Endodermal cell (in vitro differentiated cells): ENCODE data around the gene MRPS9. TPM values are rescaled to one million over a fixed set of nuclear protein-coding genes. Genes with fewer than 3 reads are reported as not detected.
A peak's percentile ranks its signal among the peaks of the same experiment; 100 is the strongest.

Experiments used
- DNase-seq: peaks from one replicate; pipeline ENCODE4 v3.0.0-alpha.2; 2017
- H3K27ac ChIP-seq: 2 replicates; pipeline ENCODE4 v1.5.1; 2013; ENCODE audit warnings: mild to moderate bottlenecking, low read depth, low read length, moderate library complexity
- H3K27me3 ChIP-seq: 2 replicates; pipeline ENCODE4 v1.6.1; 2013; ENCODE audit warnings: mild to moderate bottlenecking, low read length, moderate library complexity; ENCODE audit not compliant: insufficient read depth, control insufficient read depth, poor library complexity, severe bottlenecking
- H3K36me3 ChIP-seq: 2 replicates; pipeline ENCODE4 v1.7.0; 2013; ENCODE audit warnings: mild to moderate bottlenecking, low read length, moderate library complexity; ENCODE audit not compliant: control insufficient read depth, insufficient read depth
- H3K4me1 ChIP-seq: one replicate; pipeline ENCODE4 v1.7.0; 2013; ENCODE audit warnings: low read length; ENCODE audit not compliant: control insufficient read depth, insufficient read depth
- H3K4me3 ChIP-seq: 2 replicates; pipeline ENCODE4 v1.5.1; 2013; ENCODE audit warnings: mild to moderate bottlenecking, low read length, moderate library complexity
- H3K9ac ChIP-seq: 2 replicates; pipeline ENCODE4 v1.6.1; 2013; ENCODE audit warnings: mild to moderate bottlenecking, low read length, moderate library complexity; ENCODE audit not compliant: poor library complexity, severe bottlenecking; ENCODE audit errors: extremely low read depth
- H3K9me3 ChIP-seq: 2 replicates; pipeline ENCODE4 v1.6.1; 2013; ENCODE audit warnings: mild to moderate bottlenecking, low read length, moderate library complexity; ENCODE audit not compliant: control insufficient read depth
- H3K27ac Mint-ChIP-seq: 2 replicates; pipeline ENCODE4 v1.8.0; 2020; ENCODE audit warnings: mixed read lengths
- H3K27me3 Mint-ChIP-seq: 2 replicates; pipeline ENCODE4 v1.8.0; 2021; ENCODE audit warnings: mild to moderate bottlenecking, mixed read lengths; ENCODE audit not compliant: insufficient read depth
- H3K36me3 Mint-ChIP-seq: 2 replicates; pipeline ENCODE4 v1.8.0; 2020; ENCODE audit warnings: low read depth, mixed read lengths
- H3K4me1 Mint-ChIP-seq: 2 replicates; pipeline ENCODE4 v1.8.0; 2020; ENCODE audit warnings: mixed read lengths
- H3K4me3 Mint-ChIP-seq: 2 replicates; pipeline ENCODE4 v1.8.0; 2020; ENCODE audit warnings: mild to moderate bottlenecking, moderate library complexity, mixed read lengths
- H3K9me3 Mint-ChIP-seq: 2 replicates; pipeline ENCODE4 v1.8.0; 2020; ENCODE audit warnings: mild to moderate bottlenecking, mixed read lengths
- WGBS, 2 experiments: methylation state at CpG; one replicate each; pipeline versions ENCODE4 v1.1.5 to v1.1.7; 2013; ENCODE audit warnings: missing lambda C conversion rate in 2 of 2, mixed read lengths in 1 of 2; ENCODE audit not compliant: insufficient coverage in 1 of 2, insufficient read length in 1 of 2; 5-methylcytosine and 5-hydroxymethylcytosine counted together
- total RNA-seq, 2 donors: library from RNA; stranded (reverse); fragmentation: NEBNext Ultra II Directional in 1 of 2; extraction: Animal tissue kit (Norgen Biotek cat#: 25700) in 1 of 2; gene quantifications; 2 replicates in 1 of 2; 3 replicates in 1 of 2; pipeline ENCODE4 v1.2.1, GENCODE V29; 2021
- TF ChIP-seq, protein P1 (sequence below): fragments of 200-600 bp; sonication (generic); conservative IDR thresholded peaks from 2 replicates; pipeline ENCODE4 v1.5.0; 2021; ENCODE audit warnings: antibody characterized with exemption, mild to moderate bottlenecking

The MRPS9 gene
- total RNA-seq, 2 donors from 2014 or later, result 43.4 to 52.1 TPM

DNA sequence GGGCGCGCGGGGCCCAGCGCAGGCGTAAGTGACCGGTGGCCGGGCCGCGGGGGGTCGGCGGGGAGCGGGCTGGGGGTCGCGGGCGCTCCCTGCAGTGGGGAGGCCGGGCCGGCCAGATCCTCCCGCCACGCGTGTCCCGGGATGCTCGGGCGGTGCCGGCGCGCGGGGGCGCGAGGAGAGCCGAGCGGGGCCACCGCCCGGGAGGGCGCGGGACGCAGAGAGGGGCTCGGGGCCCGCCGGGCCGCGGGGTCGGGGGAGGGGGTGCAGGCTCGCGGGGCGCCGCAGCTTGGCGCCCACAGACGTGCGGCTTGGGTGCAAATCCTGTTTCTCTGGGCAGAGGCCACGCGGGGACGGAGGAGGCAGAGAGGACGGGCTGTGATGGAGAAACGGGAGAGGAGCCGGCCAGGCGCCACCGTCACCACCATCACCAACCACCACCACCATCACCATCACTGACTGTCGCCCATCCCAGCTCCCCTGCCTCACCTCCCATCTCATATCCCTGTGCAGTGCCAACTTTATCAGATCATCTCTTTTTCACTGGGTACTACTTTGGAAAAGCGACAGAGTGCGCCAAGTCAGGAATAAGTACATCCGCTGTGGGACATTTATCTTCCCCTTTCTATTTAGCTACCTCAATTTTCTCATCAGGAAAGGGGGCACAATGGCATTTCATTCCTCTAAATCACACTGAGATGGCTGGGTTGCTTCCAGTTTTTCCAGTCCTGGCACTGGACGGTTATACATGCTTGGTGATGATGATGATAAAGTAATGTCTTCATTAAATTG is 106.5 kb downstream of the MRPS9 start:
- no peak overlapping the region for H3K27ac Mint-ChIP-seq
- Histone ChIP-seq H3K4me3 (no peak overlapping the region), H3K9ac (no peak overlapping the region), H3K4me1 (peaks cover 14% of the 10 kb centered on the region), H3K27ac (peak overlapping the region; percentile 7), H3K27me3 (peaks cover 88% of the 10 kb centered on the region), H3K36me3 (no peaks in the 10 kb centered on the region), H3K9me3 (no peaks in the 10 kb centered on the region)
- TF ChIP-seq, protein P1, sequence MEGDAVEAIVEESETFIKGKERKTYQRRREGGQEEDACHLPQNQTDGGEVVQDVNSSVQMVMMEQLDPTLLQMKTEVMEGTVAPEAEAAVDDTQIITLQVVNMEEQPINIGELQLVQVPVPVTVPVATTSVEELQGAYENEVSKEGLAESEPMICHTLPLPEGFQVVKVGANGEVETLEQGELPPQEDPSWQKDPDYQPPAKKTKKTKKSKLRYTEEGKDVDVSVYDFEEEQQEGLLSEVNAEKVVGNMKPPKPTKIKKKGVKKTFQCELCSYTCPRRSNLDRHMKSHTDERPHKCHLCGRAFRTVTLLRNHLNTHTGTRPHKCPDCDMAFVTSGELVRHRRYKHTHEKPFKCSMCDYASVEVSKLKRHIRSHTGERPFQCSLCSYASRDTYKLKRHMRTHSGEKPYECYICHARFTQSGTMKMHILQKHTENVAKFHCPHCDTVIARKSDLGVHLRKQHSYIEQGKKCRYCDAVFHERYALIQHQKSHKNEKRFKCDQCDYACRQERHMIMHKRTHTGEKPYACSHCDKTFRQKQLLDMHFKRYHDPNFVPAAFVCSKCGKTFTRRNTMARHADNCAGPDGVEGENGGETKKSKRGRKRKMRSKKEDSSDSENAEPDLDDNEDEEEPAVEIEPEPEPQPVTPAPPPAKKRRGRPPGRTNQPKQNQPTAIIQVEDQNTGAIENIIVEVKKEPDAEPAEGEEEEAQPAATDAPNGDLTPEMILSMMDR, result no peak
- 10 to 97% methylated on average over 3 to 62 of the region's 62 CpGs for WGBS, 2 experiments
- peak; percentile 59 for DNase-seq
- H3K4me3 Mint-ChIP-seq, result peak overlapping the region; percentile 68
- H3K27me3 Mint-ChIP-seq, result peaks cover 59% of the 10 kb centered on the region
- H3K36me3 Mint-ChIP-seq, result no peaks in the 10 kb centered on the region
- H3K4me1 Mint-ChIP-seq, result peaks cover 40% of the 10 kb centered on the region
- no peaks in the 10 kb centered on the region for H3K9me3 Mint-ChIP-seq

DNA sequence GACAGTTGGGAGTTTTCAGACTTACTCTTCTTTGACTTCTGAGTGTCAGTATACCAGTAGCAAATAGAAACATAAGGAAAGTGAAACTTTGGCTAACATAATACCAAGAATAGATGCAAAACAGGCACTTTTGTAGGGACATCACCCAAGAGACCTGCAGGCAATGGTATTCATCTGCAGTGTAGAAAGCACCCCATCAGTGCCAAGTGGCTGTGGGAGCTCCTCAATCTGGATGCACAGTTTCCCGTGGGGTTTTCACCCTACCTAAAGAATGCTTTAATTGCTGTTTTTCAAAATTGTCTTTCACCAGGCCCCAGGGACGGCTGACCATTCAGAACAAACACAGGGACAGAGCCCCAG is 107.1 kb downstream of the MRPS9 start:
- 91% methylated on average over 2 of the region's 2 CpGs; no CpG with 5 or more reads in 1 of the 2 experiments for WGBS, 2 experiments
- Histone ChIP-seq H3K4me1 (peaks cover 10% of the 10 kb centered on the region), H3K27ac (no peak overlapping the region), H3K36me3 (no peaks in the 10 kb centered on the region), H3K9me3 (no peaks in the 10 kb centered on the region), H3K9ac (no peak overlapping the region), H3K4me3 (no peak overlapping the region), H3K27me3 (peaks cover 83% of the 10 kb centered on the region)
- H3K9me3 Mint-ChIP-seq, result no peaks in the 10 kb centered on the region
- TF ChIP-seq, protein P1, result no peak
- H3K27ac Mint-ChIP-seq, result no peak overlapping the region
- peaks cover 54% of the 10 kb centered on the region for H3K27me3 Mint-ChIP-seq
- no peak for DNase-seq
- H3K4me1 Mint-ChIP-seq, result peaks cover 42% of the 10 kb centered on the region
- H3K4me3 Mint-ChIP-seq, result peak overlapping the region; percentile 68
- H3K36me3 Mint-ChIP-seq, result no peaks in the 10 kb centered on the region

DNA sequence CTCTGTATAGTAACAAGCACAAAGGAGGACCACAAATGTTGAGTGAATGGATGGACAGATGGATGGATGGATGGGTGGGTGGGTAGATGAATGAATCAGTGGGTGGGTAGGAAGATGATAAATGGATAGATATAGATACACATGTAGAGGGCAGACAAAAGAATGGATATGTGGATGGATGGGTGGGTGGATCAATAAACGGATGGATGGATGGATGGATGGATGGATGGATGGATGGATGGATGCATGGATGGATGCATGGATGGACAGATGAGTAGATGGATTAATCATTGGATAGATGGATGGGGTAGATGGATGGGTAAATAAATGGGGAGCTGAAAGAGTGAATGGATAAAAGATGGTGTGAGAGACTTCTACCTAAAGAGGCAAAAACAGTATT is 111.4 kb downstream of the MRPS9 start:
- Histone ChIP-seq H3K4me3 (no peak overlapping the region), H3K9me3 (no peaks in the 10 kb centered on the region), H3K9ac (no peak overlapping the region), H3K4me1 (peaks cover 4% of the 10 kb centered on the region), H3K27me3 (peaks cover 41% of the 10 kb centered on the region), H3K36me3 (no peaks in the 10 kb centered on the region), H3K27ac (no peak overlapping the region)
- Mint-ChIP-seq H3K36me3 (no peaks in the 10 kb centered on the region), H3K27ac (no peak overlapping the region), H3K27me3 (peaks cover 38% of the 10 kb centered on the region), H3K9me3 (no peaks in the 10 kb centered on the region), H3K4me3 (no peak overlapping the region), H3K4me1 (peaks cover 42% of the 10 kb centered on the region)
- 78 to 89% methylated on average over 1 of the region's 1 CpG for WGBS, 2 experiments
- no peak for DNase-seq
- TF ChIP-seq, protein P1, result no peak

Other genes starting within 250 kb of the MRPS9 start
- not detected for gene POU3F3, start 184.0 kb upstream of the MRPS9 start, total RNA-seq
- gene GPR45, start 203.7 kb downstream of the MRPS9 start, total RNA-seq, result not detected